GM18505 (cell line): ENCODE results near the gene FNIP1.
A peak's percentile ranks its signal among the peaks of the same experiment; 100 is the strongest.

ENCODE experiments used
- ATAC-seq: cut with Tn5 transposase; IDR thresholded peaks from one replicate; pipeline ENCODE4 v1.9.1; 2021; ENCODE audit not compliant: unreplicated experiment
- POLR2A ChIP-seq: IDR thresholded peaks from 4 replicates; pipeline ENCODE4 v1.6.1; 2011; ENCODE audit warnings: borderline replicate concordance; ENCODE audit not compliant: insufficient read depth, insufficient read length; ENCODE audit errors: extremely low read depth

Gene FNIP1

DNA sequence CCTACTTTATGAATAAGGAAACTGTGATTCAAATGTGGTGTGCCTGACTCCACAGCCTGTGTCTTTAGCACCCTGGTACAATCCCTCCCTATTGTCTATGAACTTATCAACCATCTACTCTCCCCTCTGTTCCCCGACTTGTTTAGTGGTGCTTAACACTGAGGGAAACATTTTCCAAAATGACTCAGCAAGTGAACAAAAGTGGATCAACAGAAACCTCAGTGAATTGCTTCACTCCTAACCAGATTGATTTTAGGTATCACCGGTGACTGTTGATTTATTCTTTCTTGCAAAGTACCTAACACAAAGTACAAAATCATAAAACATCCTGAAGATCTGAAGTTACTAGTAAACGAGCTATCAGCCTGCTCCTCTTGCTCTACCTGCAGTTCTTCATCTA is 119.7 kb downstream of the FNIP1 start:
- TF ChIP-seq POLR2A: no peak
- no peak for ATAC-seq

- ATAC-seq: peak; percentile 18
- TF ChIP-seq POLR2A: no peak
Measured at GRCh38 chr5:131672776-131673175, 124.0 kb downstream of the FNIP1 start.

DNA sequence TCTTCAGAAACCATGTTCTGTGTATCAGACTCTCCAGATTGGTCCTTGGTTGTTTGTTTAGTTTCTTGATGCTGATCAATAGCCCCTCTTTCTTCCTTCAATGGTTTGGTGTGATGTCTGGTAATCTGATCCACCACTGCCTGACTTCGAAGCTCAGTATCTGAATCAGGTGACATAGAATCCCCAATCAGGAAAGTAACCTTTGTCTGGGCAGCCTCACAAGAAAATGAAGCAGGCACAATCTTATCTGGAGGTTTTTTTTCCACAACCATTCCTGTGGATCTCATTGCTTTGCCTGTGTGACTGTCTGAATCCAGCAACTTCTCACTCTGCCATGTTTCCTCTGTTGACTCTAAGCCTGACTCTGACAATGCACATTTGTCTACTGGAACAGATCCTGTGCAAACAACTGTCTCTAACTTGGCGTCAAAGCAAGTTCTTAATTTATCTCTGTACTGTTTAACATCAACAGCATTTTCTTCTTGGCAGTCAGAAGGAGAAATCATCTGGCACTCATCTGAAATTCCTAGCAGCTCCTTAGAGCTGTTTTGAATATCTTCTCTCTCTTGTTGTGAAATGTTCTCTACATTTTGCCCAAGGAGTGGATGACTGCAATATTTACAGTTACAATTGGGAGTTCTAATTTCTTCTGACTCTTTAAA is 124.7 kb downstream of the FNIP1 start:
- no peak for ATAC-seq
- no peak for TF ChIP-seq POLR2A

- ATAC-seq: peak; percentile 44
- TF ChIP-seq POLR2A: no peak
Measured at GRCh38 chr5:131671409-131671808, 125.4 kb downstream of the FNIP1 start.

DNA sequence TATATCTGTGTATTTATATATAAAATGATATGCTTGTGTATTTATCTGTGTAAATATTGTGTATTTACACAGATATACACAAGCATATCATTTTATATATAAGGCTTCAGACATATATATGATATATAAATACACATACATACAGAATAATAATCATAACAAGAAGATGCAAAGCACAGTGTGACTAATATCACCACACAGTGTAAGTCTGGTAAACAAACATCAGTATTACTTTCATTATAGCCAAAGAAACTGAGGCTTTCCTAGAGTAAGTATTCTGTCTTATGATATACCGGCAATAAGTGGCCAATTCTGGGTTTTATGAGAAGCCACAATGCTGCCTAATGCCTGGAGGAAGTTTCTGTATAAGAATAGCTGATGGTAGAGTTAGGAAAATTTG is 131.9 kb downstream of the FNIP1 start:
- TF ChIP-seq POLR2A: no peak
- ATAC-seq: no peak

GRCh38 chr5:131661933-131662332 is 134.9 kb downstream of the FNIP1 start:
- TF ChIP-seq POLR2A: no peak
- no peak for ATAC-seq

DNA sequence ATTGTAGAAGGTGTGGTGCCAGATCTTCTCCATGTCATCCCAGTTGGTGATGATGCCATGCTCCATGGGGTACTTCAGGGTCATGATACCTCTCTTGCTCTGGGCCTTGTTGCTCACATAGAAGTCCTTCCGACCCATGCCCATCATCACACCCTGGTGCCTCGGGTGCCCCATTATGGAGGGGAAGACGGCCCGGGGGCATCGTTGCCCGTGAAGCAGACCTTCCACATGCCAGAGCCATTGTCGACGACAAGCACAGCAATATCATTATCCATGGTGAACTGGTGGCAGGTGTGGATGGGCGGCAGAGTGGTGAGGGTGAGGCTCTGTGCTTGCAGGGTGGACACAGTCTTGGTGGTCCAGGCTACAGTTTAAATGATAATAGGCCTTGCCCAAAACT is 137.0 kb downstream of the FNIP1 start:
- TF ChIP-seq POLR2A: no peak
- no peak for ATAC-seq

DNA sequence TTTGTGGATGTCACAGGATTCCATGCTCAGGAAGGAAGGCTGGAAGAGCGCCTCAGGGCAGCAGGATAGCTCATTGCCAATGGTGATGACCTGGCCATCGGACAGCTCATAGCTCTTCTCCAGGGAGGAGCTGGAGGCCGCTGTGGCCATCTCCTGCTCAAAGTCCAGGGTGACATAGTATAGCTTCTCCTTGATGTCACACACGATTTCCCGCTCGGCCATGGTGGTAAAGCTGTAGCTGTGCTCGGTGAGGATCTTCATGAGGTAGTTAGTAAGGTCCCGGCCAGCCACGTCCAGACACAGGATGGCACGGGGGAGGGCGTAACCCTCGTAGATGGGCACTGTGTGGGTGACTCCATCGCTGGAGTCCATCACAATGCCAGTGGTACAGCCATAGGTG is 137.5 kb downstream of the FNIP1 start:
- no peak for ATAC-seq

DNA sequence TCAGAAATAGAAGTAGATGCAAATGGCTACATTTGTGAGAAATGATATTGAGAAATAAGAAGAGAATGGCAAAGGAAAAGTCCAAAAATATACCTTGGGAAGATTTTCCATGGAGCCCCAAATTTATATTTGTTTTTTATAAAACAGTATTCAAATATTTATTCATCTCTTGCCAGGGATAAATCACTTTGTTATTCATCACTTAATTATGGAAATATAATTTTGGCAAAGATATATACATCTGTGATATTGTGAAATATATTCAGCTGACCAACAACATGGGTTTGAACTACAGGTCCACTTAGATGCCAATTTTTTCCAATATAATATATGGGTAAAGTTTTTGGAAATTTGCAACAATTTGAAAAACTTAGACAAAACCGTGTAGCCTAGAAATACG is 142.0 kb downstream of the FNIP1 start:
- TF ChIP-seq POLR2A: no peak
- ATAC-seq: no peak

More for the DNA sequence above, 137.5 kb downstream of the FNIP1 start:
- no peak for TF ChIP-seq POLR2A

- TF ChIP-seq POLR2A: no peak
- no peak for ATAC-seq
Measured at GRCh38 chr5:131654309-131654708, 142.5 kb downstream of the FNIP1 start.

DNA sequence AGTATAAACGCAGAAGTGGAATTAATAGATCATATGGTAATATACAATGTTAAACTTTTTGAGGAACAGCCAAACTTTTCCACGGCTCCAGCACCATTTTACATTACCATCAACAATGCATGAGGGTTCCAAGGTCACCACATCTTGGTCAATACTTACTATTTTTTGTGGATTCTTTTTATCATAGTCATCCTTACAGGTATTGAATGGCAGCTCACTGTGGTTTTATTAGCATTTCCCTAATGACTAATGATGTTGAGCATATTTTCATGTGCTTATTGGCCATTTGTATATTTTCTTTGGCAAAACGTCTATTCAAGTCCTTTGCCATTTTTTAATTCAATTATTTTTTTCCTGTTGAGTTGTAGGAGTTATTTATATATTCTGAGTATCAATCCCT is 147.7 kb downstream of the FNIP1 start:
- TF ChIP-seq POLR2A: no peak
- ATAC-seq: no peak

DNA sequence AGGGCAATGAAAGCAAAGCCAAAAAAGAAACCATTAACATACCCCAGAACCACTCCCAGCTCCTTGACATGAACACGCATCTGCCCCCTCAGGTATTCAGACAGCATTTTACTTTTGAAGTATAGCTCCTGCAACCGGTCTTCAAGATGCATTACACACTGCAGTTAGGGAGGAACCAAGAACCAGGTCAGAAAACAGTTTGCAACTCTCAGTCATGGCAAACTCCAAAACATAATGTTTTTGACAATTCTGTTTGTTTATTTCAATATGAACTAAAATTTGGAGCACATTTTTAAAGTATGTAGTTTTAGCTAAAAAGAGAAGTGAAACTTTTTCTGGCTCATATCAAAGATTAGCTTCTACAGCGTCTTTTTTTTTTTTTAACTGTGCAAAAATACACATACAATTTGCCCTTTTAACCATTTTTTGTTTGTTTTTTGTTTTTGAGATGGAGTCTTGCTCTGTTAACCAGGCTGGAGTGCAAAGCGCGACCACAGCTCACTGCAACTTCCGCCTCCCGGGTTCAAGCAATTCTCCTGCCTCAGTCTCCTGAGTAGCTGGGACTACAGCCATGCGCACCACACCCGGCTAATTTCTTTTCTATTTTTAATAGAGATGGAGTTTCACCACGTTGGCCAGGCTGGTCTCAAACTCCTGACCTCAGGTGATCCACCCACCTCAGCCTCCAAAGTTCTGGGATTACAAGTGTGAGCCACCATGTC is 149.6 kb downstream of the FNIP1 start:
- no peak for TF ChIP-seq POLR2A
- peak; percentile 83 for ATAC-seq

DNA sequence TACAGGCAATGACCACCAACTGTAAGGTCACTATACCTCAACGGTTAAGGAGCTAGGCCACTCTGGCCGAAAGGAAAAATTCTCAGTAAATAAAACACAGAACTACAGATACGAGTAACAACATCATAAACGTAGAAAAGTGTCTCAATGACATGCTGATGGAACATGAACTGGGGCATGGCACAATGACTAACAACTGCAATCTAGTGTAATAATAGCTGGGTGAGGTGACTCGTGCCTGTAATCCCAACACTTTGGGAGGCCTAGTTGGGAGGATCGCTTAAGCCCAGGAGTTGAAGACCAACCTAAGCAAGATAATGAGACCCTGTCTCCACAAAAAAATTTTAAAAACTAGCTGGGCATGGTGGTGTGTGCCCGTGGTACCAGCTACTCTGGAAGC is 152.0 kb downstream of the FNIP1 start:
- TF ChIP-seq POLR2A: no peak
- no peak for ATAC-seq

GRCh38 chr5:131644370-131644769 is 152.4 kb downstream of the FNIP1 start:
- ATAC-seq: no peak
- TF ChIP-seq POLR2A: no peak
